H1 (cell line): ENCODE results near the gene GRID1. TPM values are rescaled to one million over a fixed set of nuclear protein-coding genes. Genes with fewer than 3 reads are reported as not detected.

Experiments used
- ATF3 ChIP-seq: IDR thresholded peaks from 2 replicates; pipeline ENCODE4 v1.6.1; 2011; ENCODE audit warnings: low read depth, mild to moderate bottlenecking, low read length; ENCODE audit not compliant: insufficient read depth
- CTBP2 ChIP-seq: IDR thresholded peaks from 2 replicates; pipeline ENCODE4 v1.7.0; 2011; ENCODE audit warnings: borderline replicate concordance, mild to moderate bottlenecking, moderate library complexity, mixed read lengths, low read length; ENCODE audit not compliant: insufficient read depth, insufficient read length
- RNF2 ChIP-seq: fragments of 200-900, 300-1000 bp; sonication (generic); IDR thresholded peaks from 2 replicates; pipeline ENCODE4 v1.7.1; 2016; ENCODE audit warnings: borderline replicate concordance, low read depth, mild to moderate bottlenecking, antibody characterized with exemption, low read length; ENCODE audit not compliant: poor library complexity, severe bottlenecking; ENCODE audit errors: missing control alignments
- SAP30 ChIP-seq: fragments of 300-600 bp; sonication (generic); IDR thresholded peaks from 2 replicates; pipeline ENCODE4 v1.7.1; 2012; ENCODE audit warnings: low read length, moderate library complexity, mild to moderate bottlenecking, inconsistent platforms; ENCODE audit not compliant: insufficient read depth, insufficient replicate concordance
- SP2 ChIP-seq: IDR thresholded peaks from 2 replicates; pipeline ENCODE4 v1.6.1; 2012; ENCODE audit warnings: mild to moderate bottlenecking, low read length, inconsistent platforms
- ZNF274 ChIP-seq: IDR thresholded peaks from 2 replicates; pipeline ENCODE4 v1.7.0; 2012; ENCODE audit warnings: low read length, borderline replicate concordance; ENCODE audit errors: extremely low read depth
- polyA plus RNA-seq, 7 experiments: library from polyadenylated mRNA; depleted of rRNA in 3 of 7; stranded (reverse) in 5 of 7; unstranded in 2 of 7; fragments of >200 nt in 5 of 7; fragments of 200-250 nt in 2 of 7; gene quantifications; 1 replicate in 5 of 7; 2 replicates in 1 of 7; 4 replicates in 1 of 7; pipeline versions ENCODE4 v1.2.1 to v1.2.3, GENCODE V29; 2011 to 2013; ENCODE audit warnings: missing spikeins in 2 of 7, mixed read lengths in 2 of 7
- total RNA-seq: library from RNA; stranded (reverse); fragmentation: NEBNext Ultra II Directional; extraction: Animal tissue kit (Norgen Biotek cat#: 25700); gene quantifications from 2 replicates; pipeline ENCODE4 v1.2.1, GENCODE V29; 2021

The GRID1 gene
- total and polyA plus RNA-seq, 2 of the 8 experiments (the other 6 are each of a cell fraction or from before 2014, with no cell fraction given) = 0.22 to 0.30 TPM

GRCh38 chr10:86263907-86264306 is 102.7 kb downstream of the GRID1 start (continued):
- TF ChIP-seq RNF2 (no peak), SP2 (no peak), ZNF274 (no peak), CTBP2 (no peak), SAP30 (no peak), ATF3 (no peak)
